ENCODE data around the gene CTNNA2. TPM values are rescaled to one million over a fixed set of nuclear protein-coding genes. Genes with fewer than 3 reads are reported as not detected.

CTNNA2 gene
- total RNA-seq, 1 donor from 2014 or later = 15.0 TPM

DNA sequence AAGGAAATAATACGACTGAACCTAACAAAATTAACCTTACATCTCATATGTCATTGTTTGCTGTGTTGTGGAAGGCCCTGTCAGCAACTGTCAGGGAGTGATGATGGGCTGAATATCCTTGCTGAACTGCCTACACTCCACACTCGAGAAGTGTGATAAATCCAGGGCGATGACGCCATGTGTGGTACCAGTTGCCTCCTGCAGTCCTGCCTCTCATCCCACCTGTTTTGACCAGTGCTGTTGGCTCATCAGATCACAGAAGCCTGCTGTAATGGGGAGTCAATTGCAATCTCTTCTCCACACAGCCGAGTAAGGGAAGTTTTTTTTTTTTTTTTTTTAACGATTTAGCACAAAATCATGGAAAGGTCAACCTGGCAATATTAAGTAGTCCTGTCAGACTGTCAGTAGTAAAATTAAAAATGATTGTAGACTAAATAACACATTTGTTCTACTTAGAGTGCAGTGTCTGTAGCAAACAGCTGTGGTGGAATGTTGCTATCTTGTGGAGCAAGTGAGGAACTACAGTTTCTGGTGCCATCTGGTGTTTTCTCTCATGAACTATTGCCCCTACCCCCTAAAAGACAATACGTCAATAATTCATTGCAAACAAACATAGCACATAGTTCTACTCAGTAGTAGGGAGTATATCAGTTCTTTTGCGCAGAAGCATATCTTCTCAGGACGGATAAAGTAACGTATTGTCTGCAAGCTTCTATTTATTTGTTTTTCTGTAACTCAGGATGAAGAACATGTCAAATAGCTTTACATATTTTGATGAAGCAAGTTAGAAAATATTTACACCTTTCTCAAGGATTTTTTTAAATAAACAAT lies 347.6 kb downstream of the CTNNA2 start:
- no peak overlapping the region for H3K27ac Mint-ChIP-seq
- H3K36me3 Mint-ChIP-seq = no peaks in the 10 kb centered on the region
- no peak for DNase-seq (ENCODE audit: extremely low spot score, unreplicated experiment)
- peaks cover 10% of the 10 kb centered on the region for H3K4me1 Mint-ChIP-seq (ENCODE audit: unreplicated experiment)
- H3K9me3 Mint-ChIP-seq = no peaks in the 10 kb centered on the region
- peaks cover 3% of the 10 kb centered on the region for H3K27me3 Mint-ChIP-seq
- H3K4me3 Mint-ChIP-seq = no peak overlapping the region
- TF ChIP-seq, protein P1, sequence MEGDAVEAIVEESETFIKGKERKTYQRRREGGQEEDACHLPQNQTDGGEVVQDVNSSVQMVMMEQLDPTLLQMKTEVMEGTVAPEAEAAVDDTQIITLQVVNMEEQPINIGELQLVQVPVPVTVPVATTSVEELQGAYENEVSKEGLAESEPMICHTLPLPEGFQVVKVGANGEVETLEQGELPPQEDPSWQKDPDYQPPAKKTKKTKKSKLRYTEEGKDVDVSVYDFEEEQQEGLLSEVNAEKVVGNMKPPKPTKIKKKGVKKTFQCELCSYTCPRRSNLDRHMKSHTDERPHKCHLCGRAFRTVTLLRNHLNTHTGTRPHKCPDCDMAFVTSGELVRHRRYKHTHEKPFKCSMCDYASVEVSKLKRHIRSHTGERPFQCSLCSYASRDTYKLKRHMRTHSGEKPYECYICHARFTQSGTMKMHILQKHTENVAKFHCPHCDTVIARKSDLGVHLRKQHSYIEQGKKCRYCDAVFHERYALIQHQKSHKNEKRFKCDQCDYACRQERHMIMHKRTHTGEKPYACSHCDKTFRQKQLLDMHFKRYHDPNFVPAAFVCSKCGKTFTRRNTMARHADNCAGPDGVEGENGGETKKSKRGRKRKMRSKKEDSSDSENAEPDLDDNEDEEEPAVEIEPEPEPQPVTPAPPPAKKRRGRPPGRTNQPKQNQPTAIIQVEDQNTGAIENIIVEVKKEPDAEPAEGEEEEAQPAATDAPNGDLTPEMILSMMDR (conservative IDR thresholded peaks at IDR 0.05) = peak; percentile 80

DNA sequence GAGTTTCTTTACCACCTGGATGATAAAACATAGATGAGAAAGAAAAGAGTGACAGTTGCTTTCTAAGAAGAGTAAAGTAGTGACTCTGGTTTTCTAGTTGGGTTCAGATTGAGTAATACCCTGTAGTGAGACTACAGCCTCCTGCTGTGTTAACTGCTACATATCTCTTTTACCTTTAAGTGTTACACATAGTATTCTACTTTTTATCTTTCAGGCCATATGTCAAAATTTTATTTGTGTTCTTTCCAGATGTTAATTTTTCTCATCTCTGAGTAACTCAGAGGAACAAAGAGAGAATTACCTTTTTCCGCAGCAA lies 348.2 kb downstream of the CTNNA2 start:
- DNase-seq (ENCODE audit: extremely low spot score, unreplicated experiment) = no peak
- TF ChIP-seq, protein P1 (conservative IDR thresholded peaks at IDR 0.05) = no peak
- H3K36me3 Mint-ChIP-seq = no peaks in the 10 kb centered on the region
- no peaks in the 10 kb centered on the region for H3K27me3 Mint-ChIP-seq
- no peak overlapping the region for H3K27ac Mint-ChIP-seq
- no peaks in the 10 kb centered on the region for H3K9me3 Mint-ChIP-seq
- H3K4me1 Mint-ChIP-seq (ENCODE audit: unreplicated experiment) = peaks cover 10% of the 10 kb centered on the region
- no peak overlapping the region for H3K4me3 Mint-ChIP-seq

DNA sequence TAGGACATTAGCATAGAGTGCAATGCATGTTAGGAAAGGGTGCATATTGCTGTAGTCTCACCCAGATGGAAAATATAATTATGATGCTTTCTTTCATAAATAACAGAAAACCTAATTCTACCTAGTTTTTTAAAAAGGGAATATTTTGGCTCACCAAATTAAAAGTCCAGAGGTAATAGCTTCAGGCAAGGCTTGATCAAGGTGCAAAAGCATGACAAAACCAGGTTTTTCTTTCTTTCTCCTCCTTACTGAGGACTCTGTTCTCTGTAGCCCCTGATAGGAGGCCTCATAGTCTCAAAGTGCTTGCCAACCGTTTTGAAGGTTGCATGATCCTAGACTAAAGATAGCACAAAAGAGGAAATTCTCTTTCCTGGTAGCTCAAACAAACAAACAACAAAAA lies 349.9 kb downstream of the CTNNA2 start:
- H3K4me1 Mint-ChIP-seq (ENCODE audit: unreplicated experiment) = peaks cover 10% of the 10 kb centered on the region
- no peaks in the 10 kb centered on the region for H3K27me3 Mint-ChIP-seq
- H3K4me3 Mint-ChIP-seq = no peak overlapping the region
- TF ChIP-seq, protein P1 (conservative IDR thresholded peaks at IDR 0.05) = no peak
- H3K9me3 Mint-ChIP-seq = no peaks in the 10 kb centered on the region
- H3K36me3 Mint-ChIP-seq = no peaks in the 10 kb centered on the region
- DNase-seq (ENCODE audit: extremely low spot score, unreplicated experiment) = no peak
- no peak overlapping the region for H3K27ac Mint-ChIP-seq

DNA sequence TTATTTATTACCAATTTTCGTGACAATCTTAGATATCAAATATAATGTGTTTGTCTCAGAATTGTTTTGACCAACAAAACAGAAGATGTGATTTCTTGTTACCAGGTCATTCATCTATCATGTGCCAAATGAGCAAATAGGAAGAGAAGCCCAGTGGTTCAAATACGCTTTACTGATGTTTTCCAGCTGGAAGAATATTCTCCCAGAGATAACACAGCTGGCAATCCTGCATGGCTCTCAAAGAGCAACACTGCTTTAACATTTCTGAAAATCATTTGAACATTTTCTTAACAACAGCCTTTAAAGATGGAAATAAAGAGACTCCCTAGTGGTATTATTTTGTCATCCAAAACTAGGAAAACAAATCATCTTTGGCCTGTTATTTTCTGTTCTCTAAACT lies 359.8 kb downstream of the CTNNA2 start:
- Mint-ChIP-seq H3K4me3 (no peak overlapping the region), H3K36me3 (no peaks in the 10 kb centered on the region), H3K4me1 (ENCODE audit: unreplicated experiment) (no peaks in the 10 kb centered on the region), H3K27me3 (no peaks in the 10 kb centered on the region), H3K27ac (no peak overlapping the region), H3K9me3 (no peaks in the 10 kb centered on the region)
- TF ChIP-seq, protein P1 (conservative IDR thresholded peaks at IDR 0.05) = no peak
- DNase-seq (ENCODE audit: extremely low spot score, unreplicated experiment) = no peak

DNA sequence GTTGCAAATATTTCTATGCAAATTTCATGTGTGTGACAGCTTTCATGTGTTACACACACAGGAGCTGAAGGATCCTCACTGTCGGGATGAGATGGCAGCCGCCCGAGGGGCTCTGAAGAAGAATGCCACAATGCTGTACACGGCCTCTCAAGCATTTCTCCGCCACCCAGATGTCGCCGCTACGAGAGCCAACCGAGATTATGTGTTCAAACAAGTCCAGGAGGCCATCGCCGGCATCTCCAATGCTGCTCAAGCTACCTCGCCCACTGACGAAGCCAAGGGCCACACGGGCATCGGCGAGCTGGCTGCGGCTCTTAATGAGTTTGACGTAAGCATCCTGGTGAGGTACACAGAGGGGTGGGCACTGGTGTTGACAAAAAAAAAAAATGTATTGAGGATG lies 361.2 kb downstream of the CTNNA2 start:
- Mint-ChIP-seq H3K4me1 (ENCODE audit: unreplicated experiment) (no peaks in the 10 kb centered on the region), H3K36me3 (no peaks in the 10 kb centered on the region), H3K27me3 (no peaks in the 10 kb centered on the region), H3K27ac (no peak overlapping the region), H3K4me3 (no peak overlapping the region), H3K9me3 (no peaks in the 10 kb centered on the region)
- TF ChIP-seq, protein P1 (conservative IDR thresholded peaks at IDR 0.05) = no peak
- no peak for DNase-seq (ENCODE audit: extremely low spot score, unreplicated experiment)
